ENCODE results near the gene MLF2.

MLF2 gene

GRCh38 chr12:6778217-6778573 lies 25.3 kb upstream of the MLF2 start:
- DNase-seq, result no peak

- no peak for DNase-seq
Observed at GRCh38 chr12:6777386-6777785, 24.4 kb upstream of the MLF2 start.

GRCh38 chr12:6775185-6776174 lies 22.5 kb upstream of the MLF2 start:
- no peak for DNase-seq

- no peak for DNase-seq
Observed at GRCh38 chr12:6774499-6775062, 21.6 kb upstream of the MLF2 start.

- DNase-seq, result no peak
Observed at GRCh38 chr12:6773590-6774351, 20.8 kb upstream of the MLF2 start.

GRCh38 chr12:6772726-6773589 lies 20.0 kb upstream of the MLF2 start:
- no peak for DNase-seq

GRCh38 chr12:6772331-6772695 lies 19.4 kb upstream of the MLF2 start, which contains the start of gene LAG3:
Gene LAG3 (plus strand): TSS chr12:6772520. CDS start chr12:6772853, 333 bp downstream.
- DNase-seq, result no peak

GRCh38 chr12:6771509-6772330 lies 18.8 kb upstream of the MLF2 start:
- DNase-seq, result no peak

- DNase-seq, result peak; percentile 80 to 90
Observed at GRCh38 chr12:6771091-6771495, 18.2 kb upstream of the MLF2 start.

- DNase-seq, result no peak
Observed at GRCh38 chr12:6770600-6770999, 17.7 kb upstream of the MLF2 start.

- no peak for DNase-seq
Observed at GRCh38 chr12:6770094-6770493, 17.2 kb upstream of the MLF2 start.

GRCh38 chr12:6769666-6770065 lies 16.7 kb upstream of the MLF2 start:
- DNase-seq, result no peak

GRCh38 chr12:6768990-6769389 lies 16.0 kb upstream of the MLF2 start:
- no peak for DNase-seq

GRCh38 chr12:6768437-6768914 lies 15.5 kb upstream of the MLF2 start:
- no peak for DNase-seq

- no peak for DNase-seq
Observed at GRCh38 chr12:6767353-6768319, 14.7 kb upstream of the MLF2 start.

GRCh38 chr12:6766651-6767349 lies 13.9 kb upstream of the MLF2 start:
- DNase-seq, result peak; percentile 64 to 73

- DNase-seq, result peak; percentile 25 to 57
Observed at GRCh38 chr12:6765634-6766581, 13.0 kb upstream of the MLF2 start, which contains the start of gene PTMS. Gene PTMS (plus strand): TSS chr12:6766363. CDS start chr12:6766706, 343 bp downstream.

GRCh38 chr12:6765048-6765633 lies 12.2 kb upstream of the MLF2 start:
- no peak for DNase-seq

Measured in inflammatory macrophage (primary cell).